K562 (cell line): Measurements from ENCODE around the gene WT1. TPM values are rescaled to one million over a fixed set of nuclear protein-coding genes. Genes with fewer than 3 reads are reported as not detected.

Experiments used
- DIDO1 ChIP-seq: fragments of 450-650 bp; IDR thresholded peaks from 2 replicates; pipeline ENCODE4 v1.6.1; 2016; ENCODE audit warnings: low read depth, missing biosample characterization, missing genetic modification characterization
- EHMT2 ChIP-seq: fragments of 450-650 bp; IDR thresholded peaks from 2 replicates; pipeline ENCODE4 v1.6.1; 2018; ENCODE audit warnings: antibody characterized with exemption
- FOXK2 ChIP-seq, 2 experiments: fragments of 450-650 bp; IDR thresholded peaks in 1 of 2; conservative IDR thresholded peaks in 1 of 2; 2 replicates each; pipeline ENCODE4 v1.6.1; 2016; ENCODE audit warnings: low read depth in 2 of 2, mild to moderate bottlenecking in 1 of 2
- NR4A1 ChIP-seq, 2 experiments: fragments of 250-450 bp in 1 of 2; fragments of 450-650 bp in 1 of 2; sonication (Bioruptor Pico) in 1 of 2; IDR thresholded peaks; 2 replicates each; pipeline versions ENCODE4 v1.4.0 to v1.6.1; 2016 to 2020; ENCODE audit warnings: mild to moderate bottlenecking in 2 of 2, missing compliant biosample characterization in 1 of 2, missing genetic modification characterization in 1 of 2, moderate library complexity in 1 of 2
- PHB ChIP-seq: fragments of 250-450 bp; sonication (Bioruptor Pico); IDR thresholded peaks from 2 replicates; pipeline ENCODE4 v1.5.0; 2021
- RFX1 ChIP-seq: fragments of 450-650 bp; IDR thresholded peaks from 2 replicates; pipeline ENCODE4 v1.6.1; 2016; ENCODE audit warnings: mild to moderate bottlenecking, moderate library complexity
- SMAD4 ChIP-seq: fragments of 250-450 bp; sonication (Bioruptor Pico); conservative IDR thresholded peaks from 2 replicates; pipeline ENCODE4 v1.8.0; 2021; ENCODE audit warnings: inconsistent platforms, mild to moderate bottlenecking, moderate library complexity
- TCF7 ChIP-seq: sonication (generic); IDR thresholded peaks from 2 replicates; pipeline ENCODE4 v1.6.1; 2016; ENCODE audit warnings: antibody characterized with exemption, borderline replicate concordance
- TOE1 ChIP-seq, 2 experiments: fragments of 450-650 bp in 1 of 2; sonication (generic) in 1 of 2; formaldehyde crosslinking in 1 of 2; IDR thresholded peaks; 2 replicates each; pipeline versions ENCODE4 v1.7.1 to v1.8.0; 2016 to 2022; ENCODE audit warnings: borderline replicate concordance in 2 of 2, mild to moderate bottlenecking in 2 of 2, antibody characterized with exemption in 1 of 2, inconsistent platforms in 1 of 2, low read depth in 1 of 2, missing genetic modification reagents in 1 of 2, moderate library complexity in 1 of 2
- ZC3H4 ChIP-seq: sonication (generic); formaldehyde crosslinking; IDR thresholded peaks from 2 replicates; pipeline ENCODE4 v1.9.0; 2021; ENCODE audit warnings: missing genetic modification reagents, borderline replicate concordance
- ZNF551 ChIP-seq: fragments of 250-450 bp; sonication (Bioruptor Pico); IDR thresholded peaks from 2 replicates; pipeline ENCODE4 v1.5.0; 2021; ENCODE audit warnings: mild to moderate bottlenecking, moderate library complexity
- ZNF668 ChIP-seq: fragments of 250-450 bp; sonication (Bioruptor Pico); IDR thresholded peaks from 2 replicates; pipeline ENCODE4 v1.8.0; 2022; ENCODE audit warnings: mild to moderate bottlenecking, inconsistent platforms
- ZNF699 ChIP-seq: fragments of 250-450 bp; sonication (Bioruptor Pico); IDR thresholded peaks from 2 replicates; pipeline ENCODE4 v1.8.0; 2021; ENCODE audit warnings: mild to moderate bottlenecking, moderate library complexity; ENCODE audit not compliant: insufficient replicate concordance
- polyA plus RNA-seq, 8 experiments: library from polyadenylated mRNA; depleted of rRNA in 4 of 8; stranded (reverse) in 5 of 8; unstranded in 3 of 8; fragments of >200 nt; fragmentation: Nextera tagmentation in 2 of 8; fragmentation: Illumina TruSeq in 1 of 8; extraction: Ambion mirVana in 2 of 8; extraction: Trizol in 1 of 8; gene quantifications; 2 replicates each; pipeline versions ENCODE4 v1.2.1 to v1.2.3, GENCODE V29; 2011 to 2014; ENCODE audit warnings: inconsistent platforms in 1 of 8, missing spikeins in 1 of 8
- total RNA-seq, 7 experiments: library from RNA; depleted of rRNA in 6 of 7; stranded (reverse); fragments of >200 nt in 6 of 7; fragmentation: Illumina TruSeq in 2 of 7; extraction: Trizol in 2 of 7; gene quantifications; 2 replicates each; pipeline versions ENCODE4 v1.2.1 to v1.2.3, GENCODE V29; 2011 to 2021; ENCODE audit warnings: low replicate concordance in 1 of 7
- TF ChIP-seq, protein P1 (sequence below): fragments of 450-650 bp; IDR thresholded peaks from 2 replicates; pipeline ENCODE4 v1.6.1; 2016
- TF ChIP-seq, protein P2 (sequence below), 3 experiments: fragments of 200-800 bp in 1 of 3; sonication (Bioruptor generic) in 1 of 3; sonication (generic) in 1 of 3; formaldehyde crosslinking in 1 of 3; IDR thresholded peaks; 2 replicates each; pipeline versions ENCODE4 v1.6.1 to v1.8.0; 2016 to 2022; ENCODE audit warnings: mild to moderate bottlenecking in 2 of 3, missing compliant biosample characterization in 2 of 3, missing genetic modification characterization in 2 of 3, missing genetic modification reagents in 1 of 3
- TF ChIP-seq, protein P3 (sequence below), 2 experiments: IDR thresholded peaks in 1 of 2; conservative IDR thresholded peaks in 1 of 2; 2 replicates each; pipeline ENCODE4 v1.6.1; 2016; ENCODE audit warnings: low read depth in 2 of 2, mild to moderate bottlenecking in 1 of 2, missing compliant biosample characterization in 1 of 2, missing genetic modification characterization in 1 of 2, moderate library complexity in 1 of 2

WT1 gene
- total and polyA plus RNA-seq, 9 of the 15 experiments (the other 6 are each of a cell fraction or from before 2014, with no cell fraction given) = 7.1 to 33.8 (median 19.4) TPM

DNA sequence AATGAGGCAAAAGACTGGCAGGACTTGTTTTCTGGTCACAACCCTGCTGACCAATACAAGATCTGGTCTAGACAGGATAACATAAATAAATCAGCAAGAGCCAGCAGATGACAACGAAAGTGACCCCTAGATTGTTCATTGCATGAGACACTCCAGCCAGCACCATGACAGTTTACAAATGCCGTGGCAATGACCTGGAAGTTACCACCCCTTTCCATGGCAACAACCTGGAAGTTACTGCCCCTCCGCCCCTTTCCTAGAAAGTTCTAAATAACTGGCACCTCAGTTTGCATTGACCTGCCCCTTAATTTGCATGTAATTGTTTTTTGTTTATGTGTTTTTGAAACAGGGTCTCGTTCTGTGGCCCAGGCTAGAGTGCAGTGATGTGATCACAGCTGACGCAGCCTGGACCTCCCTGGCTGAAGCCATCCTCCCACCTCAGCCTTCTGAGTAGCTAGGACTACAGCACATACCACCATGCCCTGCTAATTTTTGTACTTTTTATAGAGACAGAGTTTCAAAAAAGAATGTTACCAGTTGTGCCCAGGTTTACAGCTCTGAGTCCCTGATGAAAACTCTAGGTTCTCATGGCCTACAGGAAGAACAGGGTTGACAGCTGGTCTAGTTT is 38.1 kb upstream of the WT1 start (continued):
- no peak for TF ChIP-seq ZNF668 (CRISPR knock-in tag)
- TF ChIP-seq, protein P1, sequence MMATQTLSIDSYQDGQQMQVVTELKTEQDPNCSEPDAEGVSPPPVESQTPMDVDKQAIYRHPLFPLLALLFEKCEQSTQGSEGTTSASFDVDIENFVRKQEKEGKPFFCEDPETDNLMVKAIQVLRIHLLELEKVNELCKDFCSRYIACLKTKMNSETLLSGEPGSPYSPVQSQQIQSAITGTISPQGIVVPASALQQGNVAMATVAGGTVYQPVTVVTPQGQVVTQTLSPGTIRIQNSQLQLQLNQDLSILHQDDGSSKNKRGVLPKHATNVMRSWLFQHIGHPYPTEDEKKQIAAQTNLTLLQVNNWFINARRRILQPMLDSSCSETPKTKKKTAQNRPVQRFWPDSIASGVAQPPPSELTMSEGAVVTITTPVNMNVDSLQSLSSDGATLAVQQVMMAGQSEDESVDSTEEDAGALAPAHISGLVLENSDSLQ = peak; percentile 66; the same call in 1 of the 2 replicates
- TF ChIP-seq NR4A1 (CRISPR knock-in tag; IDR thresholded peaks at IDR 0.05) = no peak
- no peak for TF ChIP-seq NR4A1 (tag; IDR thresholded peaks at IDR 0.05)
- no peak for TF ChIP-seq ZC3H4
- no peak for TF ChIP-seq TCF7
- TF ChIP-seq, protein P2, sequence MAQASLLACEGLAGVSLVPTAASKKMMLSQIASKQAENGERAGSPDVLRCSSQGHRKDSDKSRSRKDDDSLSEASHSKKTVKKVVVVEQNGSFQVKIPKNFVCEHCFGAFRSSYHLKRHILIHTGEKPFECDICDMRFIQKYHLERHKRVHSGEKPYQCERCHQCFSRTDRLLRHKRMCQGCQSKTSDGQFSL (CRISPR knock-in tag; IDR thresholded peaks at IDR 0.05) = no peak
- TF ChIP-seq, protein P2 (tag; IDR thresholded peaks at IDR 0.05) = no peak
- 0 out of 2 replicates have a peak, but pooled peaks have one; percentile 41 for TF ChIP-seq EHMT2
- no peak for TF ChIP-seq ZNF699 (CRISPR knock-in tag)
- TF ChIP-seq ZNF551 = no peak
- TF ChIP-seq, protein P3, sequence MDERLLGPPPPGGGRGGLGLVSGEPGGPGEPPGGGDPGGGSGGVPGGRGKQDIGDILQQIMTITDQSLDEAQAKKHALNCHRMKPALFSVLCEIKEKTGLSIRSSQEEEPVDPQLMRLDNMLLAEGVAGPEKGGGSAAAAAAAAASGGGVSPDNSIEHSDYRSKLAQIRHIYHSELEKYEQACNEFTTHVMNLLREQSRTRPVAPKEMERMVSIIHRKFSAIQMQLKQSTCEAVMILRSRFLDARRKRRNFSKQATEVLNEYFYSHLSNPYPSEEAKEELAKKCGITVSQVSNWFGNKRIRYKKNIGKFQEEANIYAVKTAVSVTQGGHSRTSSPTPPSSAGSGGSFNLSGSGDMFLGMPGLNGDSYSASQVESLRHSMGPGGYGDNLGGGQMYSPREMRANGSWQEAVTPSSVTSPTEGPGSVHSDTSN (CRISPR knock-in tag; IDR thresholded peaks at IDR 0.05; ENCODE audit: low read depth) = no peak
- TF ChIP-seq, protein P3 (tag; conservative IDR thresholded peaks at IDR 0.05; ENCODE audit: low read depth) = peak; percentile 64
- no peak for TF ChIP-seq TOE1 (IDR thresholded peaks at IDR 0.05; ENCODE audit: borderline replicate concordance)
- no peak for TF ChIP-seq TOE1 (CRISPR knock-in tag; IDR thresholded peaks at IDR 0.05; ENCODE audit: borderline replicate concordance, low read depth)
- TF ChIP-seq SMAD4 = 0 out of 2 replicates have a peak, but pooled peaks have one; percentile 44
- 0 out of 4 replicates have a peak, but pooled peaks of 1 of the 2 experiments have one; percentile 17 for TF ChIP-seq FOXK2 (conservative IDR thresholded peaks at IDR 0.05 in 1 of 2, IDR thresholded peaks at IDR 0.05 in 1 of 2; ENCODE audit: low read depth in 2 of 2)
- TF ChIP-seq RFX1 = peak; percentile 88
- TF ChIP-seq PHB (CRISPR knock-in tag) = no peak
- TF ChIP-seq DIDO1 (tag) = no peak
